ENCODE data around the gene GPR158. TPM values are rescaled to one million over a fixed set of nuclear protein-coding genes. Genes with fewer than 3 reads are reported as not detected.

GPR158 gene
- total RNA-seq, 1 experiment from 2014 or later: 2.9 TPM

- no peaks in the 10 kb centered on the region for H4K20me1 ChIP-seq (ENCODE audit: insufficient read depth)
- CTCF ChIA-PET: no interaction called here
- no peaks in the 10 kb centered on the region for H3K36me3 ChIP-seq (ENCODE audit: control insufficient read depth in 1 of 2, insufficient read depth in 2 of 2, low read length in 2 of 2)
- no peaks in the 10 kb centered on the region for H3K9me3 ChIP-seq (ENCODE audit: control insufficient read depth in 1 of 2, insufficient read depth in 1 of 2, low read depth in 1 of 2, low read length in 2 of 2)
- no peaks in the 10 kb centered on the region for H3K9me2 ChIP-seq (ENCODE audit: insufficient read depth)
- H2AFZ ChIP-seq (ENCODE audit: low read depth, low read length, poor library complexity, severe bottlenecking): no peak overlapping the region
- RAD21 ChIA-PET (ENCODE audit: low non-redundant PET in 1 of 2, low total read pairs in 2 of 2, uncharacterized antibody in 2 of 2, unreplicated experiment in 2 of 2): no interaction called here
- no peak for TF ChIP-seq CEBPB (IDR thresholded peaks at IDR 0.05; ENCODE audit: low read depth)
- 0 out of 2 replicates have a peak, but pooled peaks have one; percentile 14 for TF ChIP-seq CBX3 (IDR thresholded peaks at IDR 0.05; ENCODE audit: low read depth)
- DNase-seq (ENCODE audit: low read depth, low spot score) (no peak), ATAC-seq (no peak)
- no peaks in the 10 kb centered on the region for H3K4me1 ChIP-seq (ENCODE audit: control insufficient read depth in 1 of 2, insufficient read depth in 2 of 2, low read length in 2 of 2)
- no peak overlapping the region for H3K4me3 ChIP-seq (replicated peaks in 1 of 2; ENCODE audit: low read depth in 1 of 2, low read length in 2 of 2)
- H3K27ac ChIP-seq (ENCODE audit: low read depth, low read length): no peak overlapping the region
- BruUV-seq (replicated peaks): no TSS peak
- POLR2A ChIA-PET: no interaction called here
- no peak overlapping the region for H3K4me2 ChIP-seq (ENCODE audit: low read length)
- no peaks in the 10 kb centered on the region for H3K27me3 ChIP-seq (ENCODE audit: insufficient read depth, low read length)
- no peaks in the 10 kb centered on the region for H3K79me2 ChIP-seq (ENCODE audit: insufficient read depth, low read length)
- no peak overlapping the region for H3K9ac ChIP-seq (ENCODE audit: low read length)
- intact Hi-C loops (cut with micrococcal nuclease): no loop called here
Measured at GRCh38 chr10:25453619-25454018, 278.8 kb downstream of the GPR158 start.

GRCh38 chr10:25455980-25456567, 281.3 kb downstream of the GPR158 start:
- H2AFZ ChIP-seq (ENCODE audit: low read depth, low read length, poor library complexity, severe bottlenecking): no peak overlapping the region
- H3K4me1 ChIP-seq (ENCODE audit: control insufficient read depth in 1 of 2, insufficient read depth in 2 of 2, low read length in 2 of 2): no peaks in the 10 kb centered on the region
- no peak for TF ChIP-seq ZFX (IDR thresholded peaks at IDR 0.05)
- 0 out of 6 replicates have a peak, but pooled peaks of 1 of the 3 experiments have one; percentile 17 for TF ChIP-seq CTCF (IDR thresholded peaks at IDR 0.05 in 2 of 3, conservative IDR thresholded peaks at IDR 0.05 in 1 of 3; ENCODE audit: borderline replicate concordance in 1 of 3, insufficient read depth in 1 of 3, low read depth in 2 of 3, low read length in 2 of 3)
- no peak for TF ChIP-seq SP1 (IDR thresholded peaks at IDR 0.05; ENCODE audit: low read depth)
- POLR2A ChIA-PET: no interaction called here
- H3K27ac ChIP-seq (ENCODE audit: low read depth, low read length): no peak overlapping the region
- H3K9me3 ChIP-seq (ENCODE audit: control insufficient read depth in 1 of 2, insufficient read depth in 1 of 2, low read depth in 1 of 2, low read length in 2 of 2): no peaks in the 10 kb centered on the region
- H3K4me3 ChIP-seq (replicated peaks in 1 of 2; ENCODE audit: low read depth in 1 of 2, low read length in 2 of 2): no peak overlapping the region
- H3K4me2 ChIP-seq (ENCODE audit: low read length): no peak overlapping the region
- RAD21 ChIA-PET (ENCODE audit: low non-redundant PET in 1 of 2, low total read pairs in 2 of 2, uncharacterized antibody in 2 of 2, unreplicated experiment in 2 of 2): no interaction called here
- no peak overlapping the region for H3K9ac ChIP-seq (ENCODE audit: low read length)
- no peaks in the 10 kb centered on the region for H4K20me1 ChIP-seq (ENCODE audit: insufficient read depth)
- intact Hi-C loops (cut with micrococcal nuclease): no loop called here
- CTCF ChIA-PET: no interaction called here
- H3K9me2 ChIP-seq (ENCODE audit: insufficient read depth): no peaks in the 10 kb centered on the region
- no peaks in the 10 kb centered on the region for H3K27me3 ChIP-seq (ENCODE audit: insufficient read depth, low read length)
- ATAC-seq (no peak), DNase-seq (ENCODE audit: low read depth, low spot score) (no peak)
- H3K79me2 ChIP-seq (ENCODE audit: insufficient read depth, low read length): no peaks in the 10 kb centered on the region
- no peaks in the 10 kb centered on the region for H3K36me3 ChIP-seq (ENCODE audit: control insufficient read depth in 1 of 2, insufficient read depth in 2 of 2, low read length in 2 of 2)
- no TSS peak for BruUV-seq (replicated peaks)
